HCT116 (cell line): ENCODE results near the gene CLDN20. TPM values are rescaled to one million over a fixed set of nuclear protein-coding genes. Genes with fewer than 3 reads are reported as not detected.

Experiments used
- ATAC-seq: fragments of 200-7000 bp; cut with Tn5 transposase; 2 replicates; pipeline ENCODE4 v1.9.1; 2020; ENCODE audit warnings: mild to moderate bottlenecking, moderate library complexity
- BruUV-seq: library from RNA; stranded (reverse); fragments of 400-500 nt; replicated peaks from 2 replicates; lab custom pipeline; 2021; lab: Mats Ljungman, UMichigan
- CTCF ChIA-PET: fragments of 300-600 bp; sonication (Branson Sonifier 250); formaldehyde crosslinking; loops from one replicate; lab custom pipeline; 2021; ENCODE audit warnings: antibody characterized with exemption; lab: Charles Lee
- POLR2A ChIA-PET: fragments of 300-600, 350-600 bp; sonication (Branson Sonifier 250); formaldehyde crosslinking; loops from one replicate; lab custom pipeline; 2021; ENCODE audit warnings: antibody characterized with exemption; lab: Charles Lee
- RAD21 ChIA-PET, 2 experiments: fragments of 300-600 bp; sonication (Branson Sonifier 250); formaldehyde crosslinking; loops; one replicate each; lab custom pipeline; 2023; ENCODE audit warnings: low total read pairs in 2 of 2; ENCODE audit not compliant: uncharacterized antibody in 2 of 2, unreplicated experiment in 2 of 2, low non-redundant PET in 1 of 2; lab: Charles Lee
- DNase-seq: peaks from one replicate; pipeline ENCODE4 v3.0.0-alpha.2; 2010; ENCODE audit warnings: low read depth, low spot score
- H2AFZ ChIP-seq: fragments of 200-600 bp; shearing (Covaris generic), sonication (generic); 2 replicates; pipeline ENCODE4 v1.6.1; 2017; ENCODE audit warnings: low read depth, mixed run types, mixed read lengths, antibody characterized with exemption, low read length; ENCODE audit not compliant: poor library complexity, severe bottlenecking
- H3K27ac ChIP-seq: 2 replicates; pipeline ENCODE4 v1.5.1; 2012; ENCODE audit warnings: low read depth, low read length
- H3K27me3 ChIP-seq: fragments of 200-600 bp; sonication (generic); 2 replicates; pipeline ENCODE4 v1.6.1; 2016; ENCODE audit warnings: mixed run types, low read length, mixed read lengths; ENCODE audit not compliant: insufficient read depth
- H3K36me3 ChIP-seq, 2 experiments: fragments of 200-500 bp in 1 of 2; fragments of 200-600 bp in 1 of 2; sonication (Bioruptor generic) in 1 of 2; sonication (generic) in 1 of 2; 2 replicates each; pipeline versions ENCODE4 v1.5.1 to v1.6.1; 2014 to 2016; ENCODE audit warnings: low read length in 2 of 2, inconsistent platforms in 1 of 2, mixed read lengths in 1 of 2, mixed run types in 1 of 2; ENCODE audit not compliant: insufficient read depth in 2 of 2, control insufficient read depth in 1 of 2
- H3K4me1 ChIP-seq, 2 experiments: fragments of 200-600 bp in 1 of 2; sonication (generic) in 1 of 2; 2 replicates each; pipeline versions ENCODE4 v1.5.1 to v1.6.1; 2012 to 2017; ENCODE audit warnings: low read length in 2 of 2, inconsistent platforms in 1 of 2, mild to moderate bottlenecking in 1 of 2, mixed read lengths in 1 of 2, mixed run types in 1 of 2, moderate library complexity in 1 of 2; ENCODE audit not compliant: insufficient read depth in 2 of 2, control insufficient read depth in 1 of 2
- H3K4me2 ChIP-seq: fragments of 200-600 bp; sonication (generic); 2 replicates; pipeline ENCODE4 v1.6.1; 2017; ENCODE audit warnings: mixed run types, low read length, mixed read lengths
- H3K4me3 ChIP-seq, 2 experiments: fragments of 200-600 bp in 1 of 2; sonication (generic) in 1 of 2; replicated peaks in 1 of 2; 2 replicates each; pipeline ENCODE4 v1.5.1; 2011 to 2016; ENCODE audit warnings: low read length in 2 of 2, control low read depth in 1 of 2, low read depth in 1 of 2, mild to moderate bottlenecking in 1 of 2, mixed read lengths in 1 of 2, mixed run types in 1 of 2
- H3K79me2 ChIP-seq: fragments of 200-600 bp; sonication (generic); 2 replicates; pipeline ENCODE4 v1.6.1; 2017; ENCODE audit warnings: mild to moderate bottlenecking, mixed run types, low read length, moderate library complexity, mixed read lengths; ENCODE audit not compliant: insufficient read depth
- H3K9ac ChIP-seq: fragments of 200-600 bp; sonication (generic); 2 replicates; pipeline ENCODE4 v1.6.1; 2016; ENCODE audit warnings: low read length, mixed read lengths
- H3K9me2 ChIP-seq: fragments of 200-600 bp; sonication (generic), shearing (Covaris generic); 2 replicates; pipeline ENCODE4 v1.6.1; 2017; ENCODE audit warnings: mixed run types, mild to moderate bottlenecking, moderate library complexity; ENCODE audit not compliant: insufficient read depth
- H3K9me3 ChIP-seq, 2 experiments: fragments of 200-500 bp in 1 of 2; fragments of 200-600 bp in 1 of 2; sonication (Bioruptor generic) in 1 of 2; sonication (generic) in 1 of 2; 2 replicates each; pipeline ENCODE4 v1.6.1; 2014 to 2017; ENCODE audit warnings: low read length in 2 of 2, mixed read lengths in 2 of 2, inconsistent platforms in 1 of 2, low read depth in 1 of 2, mild to moderate bottlenecking in 1 of 2, mixed run types in 1 of 2, moderate library complexity in 1 of 2; ENCODE audit not compliant: control insufficient read depth in 1 of 2, insufficient read depth in 1 of 2
- H4K20me1 ChIP-seq: fragments of 200-600 bp; sonication (generic), shearing (Covaris generic); 2 replicates; pipeline ENCODE4 v1.6.1; 2017; ENCODE audit warnings: mixed run types, mild to moderate bottlenecking, moderate library complexity; ENCODE audit not compliant: insufficient read depth
- CBX3 ChIP-seq: IDR thresholded peaks from 2 replicates; pipeline ENCODE4 v1.6.1; 2012; ENCODE audit warnings: low read depth
- CEBPB ChIP-seq: IDR thresholded peaks from 2 replicates; pipeline ENCODE4 v1.6.1; 2012; ENCODE audit warnings: low read depth
- EGR1 ChIP-seq: IDR thresholded peaks from 2 replicates; pipeline ENCODE4 v1.6.1; 2012; ENCODE audit warnings: low read depth
- FOSL1 ChIP-seq: IDR thresholded peaks from 2 replicates; pipeline ENCODE4 v1.6.1; 2012; ENCODE audit warnings: low read depth
- JUND ChIP-seq: IDR thresholded peaks from 2 replicates; pipeline ENCODE4 v1.6.1; 2012
- MAX ChIP-seq: IDR thresholded peaks from 2 replicates; pipeline ENCODE4 v1.6.1; 2012
- POLR2AphosphoS5 ChIP-seq: IDR thresholded peaks from 2 replicates; pipeline ENCODE4 v1.6.1; 2011; ENCODE audit warnings: mild to moderate bottlenecking, low read depth, low read length, moderate library complexity
- REST ChIP-seq: IDR thresholded peaks from 2 replicates; pipeline ENCODE4 v1.6.1; 2012; ENCODE audit warnings: low read depth
- SP1 ChIP-seq: IDR thresholded peaks from 2 replicates; pipeline ENCODE4 v1.6.1; 2012; ENCODE audit warnings: low read depth
- YY1 ChIP-seq: IDR thresholded peaks from 2 replicates; pipeline ENCODE4 v1.6.1; 2011; ENCODE audit warnings: low read length, low read depth, moderate library complexity, mild to moderate bottlenecking; ENCODE audit not compliant: insufficient replicate concordance; ENCODE audit errors: extremely low read depth
- ZBTB33 ChIP-seq: IDR thresholded peaks from 2 replicates; pipeline ENCODE4 v1.6.1; 2011; ENCODE audit warnings: mild to moderate bottlenecking, low read length, moderate library complexity; ENCODE audit not compliant: insufficient replicate concordance; ENCODE audit errors: extremely low read depth
- ZFX ChIP-seq: fragments of 450-650 bp; IDR thresholded peaks from 2 replicates; pipeline ENCODE4 v1.6.1; 2017
- ZNF274 ChIP-seq: fragments of 200-500 bp; sonication (Bioruptor generic); IDR thresholded peaks from 2 replicates; pipeline ENCODE4 v1.6.1; 2014; ENCODE audit warnings: mild to moderate bottlenecking, low read depth, low read length, inconsistent platforms
- intact Hi-C: fragments of 100-400 bp; cut with micrococcal nuclease; formaldehyde crosslinking; loops from 2 replicates; pipeline ENCODE4 v1.10.0; 2022
- total RNA-seq: library from RNA; stranded (reverse); gene quantifications from one replicate; pipeline ENCODE4 v1.2.1, GENCODE V29; 2021; ENCODE audit not compliant: unreplicated experiment
- TF ChIP-seq, protein P1 (sequence below): IDR thresholded peaks from 2 replicates; pipeline ENCODE4 v1.6.1; 2012
- TF ChIP-seq, protein P2 (sequence below), 3 experiments: fragments of 200-600 bp in 1 of 3; sonication (generic) in 1 of 3; IDR thresholded peaks in 2 of 3; conservative IDR thresholded peaks in 1 of 3; 2 replicates each; pipeline ENCODE4 v1.5.1; 2012 to 2017; ENCODE audit warnings: low read depth in 2 of 3, low read length in 2 of 3, antibody characterized with exemption in 1 of 3, borderline replicate concordance in 1 of 3, control low read depth in 1 of 3, mild to moderate bottlenecking in 1 of 3, mixed read lengths in 1 of 3, mixed run types in 1 of 3, moderate library complexity in 1 of 3; ENCODE audit not compliant: insufficient read depth in 1 of 3

The CLDN20 gene
- total RNA-seq, 1 experiment from 2014 or later = not detected

GRCh38 chr6:155272353-155273232 is 8.8 kb downstream of the CLDN20 start:
- no peaks in the 10 kb centered on the region for H3K9me2 ChIP-seq
- DNase-seq (no peak), ATAC-seq (no peak)
- H3K79me2 ChIP-seq = no peaks in the 10 kb centered on the region; the same call in 1 of the 2 replicates
- ChIA-PET POLR2A (no interaction called here), RAD21 (no interaction called here), CTCF (no interaction called here)
- peaks cover 5 to 13% of the 10 kb centered on the region in 2 experiments for H3K4me1 ChIP-seq
- intact Hi-C loops = no loop called here
- H3K9me3 ChIP-seq = no peaks in the 10 kb centered on the region
- BruUV-seq = no TSS peak
- TF ChIP-seq CEBPB (no peak), REST (no peak), SP1 (no peak), ZFX (no peak), POLR2AphosphoS5 (no peak), EGR1 (no peak), CBX3 (no peak), FOSL1 (no peak), JUND (no peak), ZBTB33 (no peak), MAX (no peak), ZNF274 (no peak), YY1 (no peak)
- TF ChIP-seq, protein P1, sequence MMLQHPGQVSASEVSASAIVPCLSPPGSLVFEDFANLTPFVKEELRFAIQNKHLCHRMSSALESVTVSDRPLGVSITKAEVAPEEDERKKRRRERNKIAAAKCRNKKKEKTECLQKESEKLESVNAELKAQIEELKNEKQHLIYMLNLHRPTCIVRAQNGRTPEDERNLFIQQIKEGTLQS = no peak
- TF ChIP-seq, protein P2, sequence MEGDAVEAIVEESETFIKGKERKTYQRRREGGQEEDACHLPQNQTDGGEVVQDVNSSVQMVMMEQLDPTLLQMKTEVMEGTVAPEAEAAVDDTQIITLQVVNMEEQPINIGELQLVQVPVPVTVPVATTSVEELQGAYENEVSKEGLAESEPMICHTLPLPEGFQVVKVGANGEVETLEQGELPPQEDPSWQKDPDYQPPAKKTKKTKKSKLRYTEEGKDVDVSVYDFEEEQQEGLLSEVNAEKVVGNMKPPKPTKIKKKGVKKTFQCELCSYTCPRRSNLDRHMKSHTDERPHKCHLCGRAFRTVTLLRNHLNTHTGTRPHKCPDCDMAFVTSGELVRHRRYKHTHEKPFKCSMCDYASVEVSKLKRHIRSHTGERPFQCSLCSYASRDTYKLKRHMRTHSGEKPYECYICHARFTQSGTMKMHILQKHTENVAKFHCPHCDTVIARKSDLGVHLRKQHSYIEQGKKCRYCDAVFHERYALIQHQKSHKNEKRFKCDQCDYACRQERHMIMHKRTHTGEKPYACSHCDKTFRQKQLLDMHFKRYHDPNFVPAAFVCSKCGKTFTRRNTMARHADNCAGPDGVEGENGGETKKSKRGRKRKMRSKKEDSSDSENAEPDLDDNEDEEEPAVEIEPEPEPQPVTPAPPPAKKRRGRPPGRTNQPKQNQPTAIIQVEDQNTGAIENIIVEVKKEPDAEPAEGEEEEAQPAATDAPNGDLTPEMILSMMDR (IDR thresholded peaks at IDR 0.05 in 2 of 3, conservative IDR thresholded peaks at IDR 0.05 in 1 of 3; ENCODE audit: borderline replicate concordance in 1 of 3, insufficient read depth in 1 of 3, low read depth in 2 of 3, low read length in 2 of 3) = no peak
- H3K27ac ChIP-seq = no peak overlapping the region
- no peak overlapping the region for H3K4me3 ChIP-seq
- no peak overlapping the region for H2AFZ ChIP-seq
- H3K36me3 ChIP-seq = no peaks in the 10 kb centered on the region
- no peak overlapping the region for H3K4me2 ChIP-seq
- no peaks in the 10 kb centered on the region for H3K27me3 ChIP-seq
- no peaks in the 10 kb centered on the region for H4K20me1 ChIP-seq
- H3K9ac ChIP-seq = no peak overlapping the region
